Ishikawa (cell line): Measurements from ENCODE around the gene MRRF.

Experiments used
- CEBPB ChIP-seq: IDR thresholded peaks from 2 replicates; pipeline ENCODE4 v1.6.1; 2012
- CREB1 ChIP-seq: IDR thresholded peaks from 2 replicates; pipeline ENCODE4 v1.6.1; 2012; ENCODE audit warnings: low read depth
- EGR1 ChIP-seq: IDR thresholded peaks from 2 replicates; pipeline ENCODE4 v1.6.1; 2012
- EP300 ChIP-seq: IDR thresholded peaks from 2 replicates; pipeline ENCODE4 v1.6.1; 2012; ENCODE audit warnings: borderline replicate concordance
- FOXM1 ChIP-seq: IDR thresholded peaks from 2 replicates; pipeline ENCODE4 v1.6.1; 2012; ENCODE audit warnings: low read depth, borderline replicate concordance
- NFIC ChIP-seq: IDR thresholded peaks from 2 replicates; pipeline ENCODE4 v1.6.1; 2012
- RAD21 ChIP-seq: IDR thresholded peaks from 2 replicates; pipeline ENCODE4 v1.6.1; 2012; ENCODE audit warnings: low read depth
- REST ChIP-seq: IDR thresholded peaks from 2 replicates; pipeline ENCODE4 v1.6.1; 2012; ENCODE audit warnings: low read depth, mild to moderate bottlenecking
- TAF1 ChIP-seq: IDR thresholded peaks from 2 replicates; pipeline ENCODE4 v1.6.1; 2012; ENCODE audit warnings: low read depth, mild to moderate bottlenecking
- TCF12 ChIP-seq: IDR thresholded peaks from 2 replicates; pipeline ENCODE4 v1.6.1; 2012; ENCODE audit warnings: low read depth
- TEAD4 ChIP-seq: IDR thresholded peaks from 2 replicates; pipeline ENCODE4 v1.6.1; 2012
- YY1 ChIP-seq: IDR thresholded peaks from 2 replicates; pipeline ENCODE4 v1.6.1; 2012; ENCODE audit warnings: low read depth
- ZBTB7A ChIP-seq: IDR thresholded peaks from 2 replicates; pipeline ENCODE4 v1.6.1; 2012; ENCODE audit warnings: low read depth
- TF ChIP-seq, protein P1 (sequence below): IDR thresholded peaks from 2 replicates; pipeline ENCODE4 v1.6.1; 2012
- TF ChIP-seq, protein P2 (sequence below): IDR thresholded peaks from 2 replicates; pipeline ENCODE4 v1.6.1; 2012

The MRRF gene

GRCh38 chr9:122262073-122262472, 2.6 kb upstream of the MRRF start:
- TF ChIP-seq CEBPB (no peak), NFIC (no peak), FOXM1 (no peak), EGR1 (no peak), REST (no peak), ZBTB7A (no peak), YY1 (no peak), TAF1 (no peak), RAD21 (no peak), EP300 (no peak), CREB1 (no peak)
- TF ChIP-seq, protein P1, sequence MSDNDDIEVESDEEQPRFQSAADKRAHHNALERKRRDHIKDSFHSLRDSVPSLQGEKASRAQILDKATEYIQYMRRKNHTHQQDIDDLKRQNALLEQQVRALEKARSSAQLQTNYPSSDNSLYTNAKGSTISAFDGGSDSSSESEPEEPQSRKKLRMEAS, result no peak
- TF ChIP-seq, protein P2, sequence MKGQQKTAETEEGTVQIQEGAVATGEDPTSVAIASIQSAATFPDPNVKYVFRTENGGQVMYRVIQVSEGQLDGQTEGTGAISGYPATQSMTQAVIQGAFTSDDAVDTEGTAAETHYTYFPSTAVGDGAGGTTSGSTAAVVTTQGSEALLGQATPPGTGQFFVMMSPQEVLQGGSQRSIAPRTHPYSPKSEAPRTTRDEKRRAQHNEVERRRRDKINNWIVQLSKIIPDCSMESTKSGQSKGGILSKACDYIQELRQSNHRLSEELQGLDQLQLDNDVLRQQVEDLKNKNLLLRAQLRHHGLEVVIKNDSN, result no peak

GRCh38 chr9:122263699-122264349, 858 bp upstream of the MRRF start:
- no peak for TF ChIP-seq YY1
- TF ChIP-seq TCF12, result no peak
- TF ChIP-seq TAF1, result no peak
- TF ChIP-seq NFIC, result no peak
- no peak for TF ChIP-seq CEBPB
- no peak for TF ChIP-seq TEAD4
- TF ChIP-seq, protein P1, result no peak

DNA sequence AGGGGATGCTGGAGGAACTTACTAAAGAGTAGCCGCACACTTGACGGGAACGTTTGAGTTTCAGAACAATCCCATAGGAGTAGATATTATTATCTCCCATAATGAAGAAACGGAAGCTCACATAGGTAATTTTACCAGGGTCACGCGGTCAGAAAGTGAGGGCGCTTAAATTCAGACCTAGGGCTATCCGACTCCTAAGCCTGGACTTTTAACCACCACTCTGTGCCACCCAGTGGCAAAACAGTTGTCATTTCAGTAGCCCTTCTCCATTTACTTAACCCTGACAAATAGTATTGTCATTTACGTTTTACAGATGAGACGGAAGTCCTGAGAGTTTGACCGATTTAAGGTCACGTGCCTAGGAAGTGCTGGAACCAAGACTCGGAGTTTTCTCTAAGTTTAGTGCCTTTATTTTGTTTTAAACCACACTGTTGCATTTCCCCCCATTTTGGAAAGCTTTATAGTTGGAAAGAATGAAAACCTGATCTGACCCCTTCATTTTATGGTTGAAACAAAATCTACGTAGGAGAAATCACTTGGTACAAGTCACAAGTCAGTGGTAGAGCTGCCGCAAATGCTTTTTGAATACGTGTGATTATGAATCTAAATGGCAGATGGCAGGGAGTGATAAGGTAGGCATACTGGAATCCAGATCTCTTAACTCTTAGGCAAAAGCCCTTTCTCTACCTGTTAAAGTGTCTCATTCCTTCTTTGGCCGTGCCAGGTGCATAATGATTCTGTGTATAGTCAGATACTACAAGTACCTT, 650 bp downstream of the MRRF start:
- TF ChIP-seq TAF1 (no peak), CREB1 (peak; percentile 51; the same call in 1 of the 2 replicates), YY1 (no peak), EGR1 (no peak)
- TF ChIP-seq, protein P2, result peak; percentile 91

DNA sequence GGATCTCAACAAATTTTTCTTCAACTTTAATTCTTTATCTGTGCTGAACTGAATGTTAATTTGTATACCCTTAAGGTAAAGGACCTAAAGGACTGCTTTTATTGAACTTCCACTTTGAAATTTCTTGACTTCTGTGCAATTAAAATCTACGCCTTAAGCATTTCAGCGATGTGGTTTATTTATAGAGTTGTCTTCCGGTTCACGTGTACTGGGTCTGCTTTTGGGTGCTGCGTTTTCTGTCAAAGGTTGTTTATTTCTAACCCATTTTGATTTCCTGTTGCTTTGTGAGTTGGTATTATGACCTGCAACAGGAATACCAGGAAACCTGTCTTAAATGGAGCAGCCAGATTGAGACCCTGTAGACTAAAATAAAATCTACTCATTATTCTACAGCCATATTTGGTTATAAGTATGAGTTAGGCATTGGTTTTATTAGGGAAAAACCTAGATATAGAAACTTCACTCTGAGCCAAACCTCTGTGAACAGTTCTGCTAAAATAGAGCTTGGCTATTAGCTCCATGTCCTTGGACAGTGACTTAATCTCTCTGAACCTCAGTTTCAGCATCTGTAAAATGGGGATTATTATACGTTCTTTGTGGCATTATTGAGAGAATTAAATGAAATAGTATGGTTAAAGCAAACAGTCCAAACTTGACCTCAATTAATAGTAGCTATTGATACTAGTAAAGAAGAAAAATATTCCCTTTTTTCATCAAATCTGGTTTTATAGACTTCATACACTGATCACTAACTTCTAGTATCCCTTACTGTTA, 3.5 kb downstream of the MRRF start:
- TF ChIP-seq, protein P1, result no peak
- no peak for TF ChIP-seq RAD21
- TF ChIP-seq EP300, result no peak

- TF ChIP-seq FOXM1 (no peak), ZBTB7A (no peak), REST (no peak), EGR1 (no peak), CEBPB (no peak), EP300 (no peak)
- TF ChIP-seq, protein P1, result no peak
Observed at GRCh38 chr9:122274055-122274454, 9.4 kb downstream of the MRRF start.
